Lung microvascular endothelial cell (primary cell): Measurements from ENCODE around the gene COA5. TPM values are rescaled to one million over a fixed set of nuclear protein-coding genes. Genes with fewer than 3 reads are reported as not detected.
A peak's percentile ranks its signal among the peaks of the same experiment; 100 is the strongest.

Experiments used
- DNase-seq, 2 donors: peaks; one replicate each; pipeline versions ENCODE4 v3.0.0 to v3.0.0-alpha.2; 2010; ENCODE audit warnings: low read depth in 2 of 2
- total RNA-seq: library from RNA; depleted of rRNA; stranded (reverse); fragments of >200 nt; gene quantifications from 2 replicates; pipeline ENCODE4 v1.2.1, GENCODE V29; 2014

COA5 gene, protein sequence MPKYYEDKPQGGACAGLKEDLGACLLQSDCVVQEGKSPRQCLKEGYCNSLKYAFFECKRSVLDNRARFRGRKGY
- 17.4 and 24.8 TPM in 2 replicates for total RNA-seq

DNA sequence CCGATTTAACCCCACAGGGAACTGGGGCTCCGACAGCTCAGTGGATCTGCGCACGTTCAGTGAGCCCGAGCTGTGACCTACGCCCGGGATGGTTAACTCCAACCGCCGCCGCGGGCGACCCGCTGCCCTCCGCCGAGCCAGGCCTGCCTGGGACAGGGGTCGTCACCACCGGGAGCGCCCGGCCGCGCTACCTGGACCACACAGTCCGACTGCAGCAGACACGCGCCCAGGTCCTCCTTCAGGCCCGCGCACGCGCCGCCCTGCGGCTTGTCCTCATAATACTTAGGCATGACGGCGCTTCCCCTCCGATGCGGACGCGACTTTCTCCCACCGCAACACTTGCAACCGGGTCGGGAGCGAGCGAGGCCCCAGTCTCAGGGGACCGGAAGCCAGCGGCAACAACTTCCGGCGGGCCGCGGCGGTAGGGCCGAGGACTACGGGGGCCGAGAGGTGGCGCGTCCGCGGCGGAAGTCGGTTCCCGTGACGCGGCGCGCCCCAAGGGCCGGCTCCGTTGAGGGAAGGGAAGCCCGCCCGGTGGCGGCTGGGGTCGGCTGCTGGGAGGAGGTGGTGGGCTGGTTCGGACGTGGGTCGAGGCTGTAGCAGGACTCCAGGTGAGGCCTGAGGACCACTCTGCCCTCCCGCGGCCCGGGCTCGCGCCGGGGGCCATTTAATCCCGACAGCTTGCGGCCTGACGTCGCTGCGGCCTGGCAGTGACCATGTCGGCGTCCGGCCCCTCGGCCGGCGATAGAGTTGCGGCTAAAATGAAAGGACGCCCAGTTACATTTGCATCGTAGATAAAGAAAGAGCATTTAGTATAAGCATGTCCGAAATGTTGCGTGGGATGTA, at the start of gene COA5, which contains the start of gene UNC50:
TSS of gene COA5 (minus strand) at position 397 of the 846 bp plus-strand sequence. CDS start at position 290, 107 bp downstream.
TSS of gene UNC50 (plus strand) at position 474 of the 846 bp plus-strand sequence. CDS start 1,171 bp downstream, outside the sequence.
- peak; percentile 96 for DNase-seq

DNA sequence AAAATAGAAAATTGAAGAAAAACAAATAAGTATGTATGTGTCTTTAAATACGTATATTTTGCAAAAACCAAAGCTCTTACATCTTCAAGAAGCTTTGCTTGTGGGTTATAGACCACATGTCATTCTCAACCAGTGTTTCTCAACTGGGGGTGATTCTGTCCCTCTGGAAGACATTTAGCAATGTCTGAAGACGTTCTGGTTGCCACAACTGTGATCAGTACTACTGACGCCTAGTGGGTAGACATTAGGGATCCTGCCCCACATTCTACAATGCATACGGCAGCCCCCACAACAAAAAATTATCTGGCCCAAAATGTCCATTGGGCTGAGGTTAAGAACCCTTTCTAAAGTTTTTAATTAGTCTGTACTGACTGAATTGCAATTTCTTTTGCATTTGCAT, 48.5 kb upstream of the COA5 start:
- no peak for DNase-seq

DNA sequence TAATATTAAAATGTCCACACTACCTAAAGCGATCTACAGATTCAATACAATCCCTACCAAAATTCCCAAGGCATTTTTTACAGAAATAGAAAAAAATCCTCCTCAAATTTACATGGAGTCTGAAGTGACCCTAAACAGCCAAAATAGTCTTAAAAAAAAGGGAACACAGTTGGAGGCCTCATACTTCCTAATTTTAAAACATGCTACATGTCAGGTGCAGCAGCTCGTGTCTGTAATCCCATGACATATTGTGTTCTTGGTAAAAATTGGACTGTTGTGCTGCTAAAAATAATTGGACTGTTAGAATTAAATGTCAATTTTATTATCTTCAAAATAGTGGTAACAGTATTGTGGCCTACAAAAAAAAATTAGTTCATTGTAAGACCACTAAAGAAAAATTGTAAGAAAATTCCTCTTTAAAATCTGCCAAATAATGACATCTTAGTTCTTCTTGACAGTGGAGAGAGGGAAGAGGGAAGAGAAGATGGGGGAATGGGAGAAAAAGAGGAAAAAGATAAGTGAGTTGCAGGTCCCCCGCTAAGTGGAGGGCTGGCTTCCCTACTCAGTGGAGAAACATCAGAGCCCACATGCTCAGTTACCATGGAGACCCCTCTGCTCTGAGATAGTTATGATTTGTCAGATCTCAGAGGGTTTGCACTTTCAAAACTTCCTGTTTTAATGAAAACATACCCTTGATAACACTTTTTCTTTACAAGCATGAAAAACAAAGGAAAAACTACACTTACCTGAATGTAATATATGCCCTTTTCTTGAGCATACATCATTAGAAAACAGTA, 46.6 kb upstream of the COA5 start:
- peak; percentile 21 to 56 for DNase-seq

DNA sequence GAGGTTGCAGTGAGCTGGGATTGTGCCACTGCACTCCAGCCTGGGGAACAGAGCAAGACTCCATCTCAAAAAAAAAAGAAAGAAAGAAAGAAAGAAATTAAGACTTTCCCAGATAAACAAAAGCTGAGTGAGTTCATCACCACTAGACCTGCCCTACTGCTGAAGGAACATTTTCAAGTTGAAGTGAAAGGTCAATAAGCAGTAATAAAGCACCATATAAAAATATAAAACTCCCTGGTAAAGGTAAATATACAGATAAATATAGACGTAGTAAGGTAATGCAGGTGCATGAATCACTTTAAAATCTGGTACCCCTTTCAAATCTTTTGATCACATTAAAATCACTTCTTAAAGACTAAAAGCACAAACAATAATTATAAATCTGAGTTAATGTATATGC, 42.7 kb upstream of the COA5 start:
- no peak for DNase-seq

DNA sequence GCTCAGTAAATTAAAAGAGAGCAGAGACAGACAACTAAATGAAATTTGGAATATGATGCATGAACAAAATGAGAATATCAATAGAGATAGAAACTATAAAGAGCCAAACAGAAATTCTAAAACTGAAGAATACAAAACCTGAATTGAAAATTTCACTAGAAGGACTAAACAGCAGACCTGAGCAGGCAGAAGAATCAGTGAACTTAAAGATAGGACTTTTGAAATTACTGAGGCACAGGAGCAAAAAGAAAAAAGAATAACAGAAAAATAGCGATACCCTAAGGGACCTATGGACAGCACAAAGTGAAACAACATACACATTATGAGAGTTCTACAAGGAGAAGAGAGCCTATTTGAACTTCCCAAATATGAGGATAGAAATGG, 41.7 kb upstream of the COA5 start:
- DNase-seq: no peak

DNA sequence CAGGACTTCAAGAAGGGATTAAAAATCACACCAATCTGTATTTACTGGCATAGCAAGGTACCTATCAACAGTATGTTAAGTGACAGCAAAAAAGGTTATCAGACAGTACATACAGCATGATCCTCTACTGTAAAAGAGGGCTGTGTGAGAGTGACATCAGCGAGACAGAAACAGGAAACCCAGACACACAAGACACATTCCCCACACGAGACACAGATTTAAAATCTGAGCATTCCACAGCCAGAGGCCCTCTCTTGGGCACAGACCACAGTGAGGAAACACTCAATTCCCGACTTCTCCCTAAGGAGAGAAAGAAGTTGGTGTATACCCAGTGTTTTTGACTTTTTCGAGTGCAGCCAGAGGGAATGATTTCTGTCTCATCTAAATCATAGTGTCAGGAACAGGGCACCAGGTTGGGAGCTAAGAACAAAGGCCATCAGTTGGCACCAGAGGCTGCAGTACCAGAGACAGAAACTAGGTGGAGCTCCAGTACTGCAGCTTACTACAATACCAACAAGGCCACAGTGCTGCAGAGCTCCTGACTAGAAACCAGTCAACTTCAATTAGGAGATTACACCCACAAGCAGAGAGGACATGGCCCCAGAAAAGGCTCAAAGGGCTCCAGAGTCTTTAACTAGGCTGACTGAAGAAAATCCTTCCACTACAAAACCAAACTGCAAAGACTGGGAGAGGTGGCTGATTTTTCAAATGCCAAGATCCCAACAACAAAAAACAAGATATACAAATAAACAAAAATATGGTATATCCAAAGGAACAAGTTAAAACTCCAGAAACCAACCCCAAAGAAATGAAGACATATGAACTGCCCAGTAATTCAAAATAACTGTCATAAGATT, 41.1 kb upstream of the COA5 start:
- peak; percentile 88 to 90 for DNase-seq

DNA sequence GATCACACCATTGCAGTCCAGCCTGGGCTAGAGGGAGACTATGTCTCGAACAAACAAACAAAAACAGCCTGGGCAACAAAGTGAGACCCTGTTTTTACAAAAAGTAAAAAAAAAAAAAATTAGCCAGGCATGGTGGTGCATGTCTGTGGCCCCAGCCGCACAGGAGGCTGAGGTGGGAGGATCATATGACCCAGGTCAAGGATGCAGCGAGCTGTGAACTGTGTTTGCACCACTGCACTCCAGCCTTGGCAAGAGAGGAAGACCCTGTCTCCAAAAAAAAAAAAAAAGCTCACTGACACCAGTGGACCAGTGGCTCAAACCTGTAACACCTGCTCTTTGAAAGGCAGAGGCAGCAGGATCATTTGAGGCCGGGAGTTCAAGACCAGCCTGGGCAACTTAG, 40.1 kb upstream of the COA5 start:
- DNase-seq: no peak

DNA sequence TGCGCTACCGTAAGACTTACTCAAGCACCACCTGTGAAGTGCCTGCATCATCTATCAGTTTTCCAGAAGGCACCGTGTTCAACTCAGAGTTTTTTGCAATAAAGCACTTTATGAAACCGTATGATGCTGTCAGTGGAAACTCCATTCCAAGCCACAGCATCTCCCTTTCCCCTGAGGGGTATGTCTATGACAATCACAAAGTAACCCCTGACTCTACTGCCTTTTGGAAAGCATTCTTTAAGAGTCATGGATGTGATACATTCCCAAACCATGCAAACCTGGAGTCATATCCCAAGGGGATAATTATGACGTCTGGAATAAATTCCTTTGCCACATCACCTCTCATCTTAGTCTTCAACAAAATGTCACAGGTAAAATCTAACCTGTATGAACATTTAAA, 39.3 kb upstream of the COA5 start:
- DNase-seq: no peak

DNA sequence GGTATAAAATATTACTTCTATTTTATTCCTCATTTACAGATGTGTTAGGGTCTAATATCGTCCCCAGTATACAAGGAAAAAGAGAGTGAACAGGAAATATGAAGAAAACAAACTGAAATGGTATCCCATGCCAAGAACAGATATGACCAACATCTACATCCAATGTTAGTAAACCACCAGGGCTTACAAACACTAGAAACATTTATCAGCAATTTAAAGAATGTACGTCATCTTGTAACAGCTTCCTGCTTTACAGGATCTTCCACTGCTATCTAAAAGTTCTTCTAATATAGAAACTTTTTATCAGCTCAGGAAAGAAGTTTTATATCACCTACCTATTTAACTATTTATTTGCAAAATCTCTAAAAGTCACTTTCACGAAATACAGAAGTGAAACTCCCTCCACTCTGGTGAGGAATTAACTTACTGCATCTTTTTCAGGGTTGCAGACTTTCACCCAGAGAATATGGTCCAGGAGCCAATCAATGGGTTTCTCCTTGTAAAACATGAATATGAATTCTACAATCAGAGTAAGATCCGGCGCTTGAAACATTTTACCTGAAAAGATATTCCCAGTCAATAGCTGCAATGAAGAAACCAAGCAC, 35.3 kb upstream of the COA5 start:
- peak in 1 of 2 donors; percentile 24 for DNase-seq

DNA sequence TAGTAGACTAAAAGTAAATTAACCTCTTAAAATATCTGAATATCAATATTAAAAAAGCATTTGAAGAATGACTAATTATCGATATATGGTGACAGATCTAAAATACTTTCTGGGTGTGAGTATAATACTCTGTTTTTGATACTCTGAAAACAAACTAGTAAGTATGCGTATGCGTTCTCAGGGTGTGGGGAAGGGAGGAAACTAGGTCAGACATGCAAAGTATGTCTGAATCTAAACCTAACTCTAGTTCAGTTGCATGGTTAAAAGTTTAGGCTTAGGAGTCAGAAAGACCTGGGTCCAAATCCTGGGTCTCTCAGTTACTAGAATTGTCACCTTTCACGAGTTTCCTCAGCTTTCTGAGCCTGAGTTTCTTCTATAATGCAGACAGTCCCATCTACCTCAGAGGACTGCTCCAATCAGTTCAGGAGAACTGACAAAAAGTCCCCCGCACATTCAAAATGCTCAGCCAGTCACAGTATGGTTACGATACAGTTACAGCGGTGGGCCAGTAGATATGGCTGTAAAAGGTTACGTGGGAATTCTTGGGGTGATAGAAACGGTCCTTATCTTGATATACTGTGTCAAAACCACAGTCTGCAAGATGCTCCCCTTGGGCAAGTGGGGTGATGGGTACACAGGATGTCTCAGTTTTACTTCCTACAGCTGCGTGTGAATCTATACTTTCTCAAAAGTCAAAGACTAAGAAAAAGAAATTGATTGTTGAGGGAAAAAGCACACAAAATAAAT, 29.3 kb upstream of the COA5 start:
- DNase-seq: no peak

DNA sequence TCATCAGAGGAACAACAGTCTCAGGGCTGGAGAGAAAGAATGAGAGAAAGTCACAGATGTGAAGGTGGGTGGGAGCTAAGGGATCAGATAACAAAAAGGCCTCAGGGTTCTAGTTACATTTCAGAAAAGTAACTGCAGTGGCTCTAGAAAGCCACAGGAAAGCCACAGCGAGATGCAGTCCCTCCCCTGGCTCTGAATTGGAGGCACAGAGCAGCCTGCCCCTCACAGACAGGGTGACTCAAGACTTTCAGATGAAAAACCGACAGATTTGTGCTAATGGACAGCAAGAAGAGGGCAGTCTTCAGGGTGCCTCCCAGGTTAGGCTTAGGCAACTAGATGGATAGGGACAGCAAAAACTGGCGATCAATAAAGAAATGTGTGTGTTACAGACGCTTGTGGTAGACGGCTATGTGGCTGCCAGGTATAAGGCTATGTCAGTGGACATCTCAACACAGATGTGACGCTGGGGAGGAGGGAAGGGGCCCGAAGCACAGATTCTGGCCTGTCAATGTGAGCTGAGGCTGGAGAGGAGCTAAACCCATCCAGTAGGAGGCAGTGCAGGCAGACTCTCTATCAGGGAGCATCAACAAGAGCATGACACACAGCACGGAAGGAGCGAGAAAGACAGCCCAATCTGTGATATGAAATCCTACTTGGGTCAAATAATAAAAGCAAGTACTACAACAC, 26.2 kb upstream of the COA5 start:
- DNase-seq: peak; percentile 7 to 46

DNA sequence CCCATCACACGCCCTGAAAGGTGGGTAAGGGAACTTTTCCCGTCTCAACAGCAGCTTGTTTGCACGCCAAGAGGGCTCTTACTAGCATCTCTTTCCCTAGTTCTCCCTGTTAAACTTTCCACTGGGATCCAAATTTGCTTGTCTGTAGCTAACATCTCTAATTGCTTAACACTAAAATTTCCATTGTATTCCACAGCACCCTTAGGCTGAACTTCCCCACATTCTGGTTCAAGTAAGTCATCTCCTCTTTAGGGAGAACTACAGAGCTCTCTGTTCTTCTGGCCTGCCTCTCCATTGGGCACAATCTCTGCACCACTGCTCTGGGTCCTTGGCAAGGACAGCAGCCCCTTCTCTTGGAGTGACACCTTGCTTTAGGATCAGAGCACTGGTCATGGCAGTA, 24.0 kb upstream of the COA5 start:
- DNase-seq: no peak

DNA sequence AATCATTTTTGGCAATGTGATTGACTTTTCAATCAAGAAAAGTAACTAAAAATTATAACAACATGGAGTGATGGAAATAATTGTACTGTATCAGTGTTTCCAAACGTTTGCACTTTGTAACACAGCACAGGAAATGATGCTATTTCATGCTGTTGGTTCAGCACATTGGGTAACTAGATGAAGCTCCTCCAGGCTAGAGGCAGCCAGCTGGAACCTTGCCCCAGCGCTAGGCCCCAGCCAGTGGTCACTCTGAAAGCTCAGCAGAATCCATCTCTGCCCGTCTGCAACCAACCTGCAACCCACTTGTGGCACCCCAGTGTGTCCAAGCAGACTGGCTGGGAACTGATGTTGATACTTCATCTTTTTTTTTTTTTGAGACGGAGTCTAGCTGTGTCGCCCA, 15.3 kb upstream of the COA5 start:
- DNase-seq: peak; percentile 67 to 94

DNA sequence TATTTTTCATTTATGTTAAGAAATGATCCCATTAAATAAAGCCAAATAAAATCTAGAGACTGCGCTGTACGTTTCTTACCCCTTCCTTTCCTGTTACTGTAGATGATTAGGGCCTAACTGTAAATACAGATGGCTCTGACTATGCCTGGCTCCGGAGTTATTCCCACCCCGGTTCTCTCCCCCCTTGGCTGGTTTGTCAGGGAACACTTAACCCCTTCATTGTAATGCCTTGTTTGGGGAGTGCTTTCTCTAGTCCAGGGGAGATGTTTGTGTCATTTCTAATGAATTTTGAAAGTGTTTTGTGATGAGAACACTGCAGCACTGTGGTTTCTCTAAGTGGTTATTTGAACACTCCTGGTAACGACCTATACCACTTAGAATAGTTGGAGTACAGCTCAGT, 8.8 kb upstream of the COA5 start:
- no peak for DNase-seq

DNA sequence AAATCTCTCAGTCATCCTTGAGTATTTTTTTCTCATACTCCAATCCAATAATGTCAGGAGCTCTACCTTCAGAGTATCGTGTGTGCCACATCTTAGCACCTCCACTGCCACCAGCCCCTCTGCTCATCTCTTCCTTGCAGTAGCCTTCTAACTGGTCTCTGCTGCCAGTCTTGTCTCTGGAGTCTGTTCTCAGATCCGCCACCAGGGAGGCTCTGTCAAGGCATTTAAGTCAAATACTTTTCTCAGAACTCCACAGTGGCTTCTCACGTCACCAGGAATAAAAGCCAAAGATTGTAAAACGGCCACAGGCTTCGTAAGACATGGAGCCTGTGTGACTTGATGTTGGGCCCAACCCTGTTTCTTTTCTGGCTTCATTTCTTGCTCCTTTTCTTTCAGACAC, 7.2 kb upstream of the COA5 start:
- peak in 1 of 2 donors; percentile 20 for DNase-seq

DNA sequence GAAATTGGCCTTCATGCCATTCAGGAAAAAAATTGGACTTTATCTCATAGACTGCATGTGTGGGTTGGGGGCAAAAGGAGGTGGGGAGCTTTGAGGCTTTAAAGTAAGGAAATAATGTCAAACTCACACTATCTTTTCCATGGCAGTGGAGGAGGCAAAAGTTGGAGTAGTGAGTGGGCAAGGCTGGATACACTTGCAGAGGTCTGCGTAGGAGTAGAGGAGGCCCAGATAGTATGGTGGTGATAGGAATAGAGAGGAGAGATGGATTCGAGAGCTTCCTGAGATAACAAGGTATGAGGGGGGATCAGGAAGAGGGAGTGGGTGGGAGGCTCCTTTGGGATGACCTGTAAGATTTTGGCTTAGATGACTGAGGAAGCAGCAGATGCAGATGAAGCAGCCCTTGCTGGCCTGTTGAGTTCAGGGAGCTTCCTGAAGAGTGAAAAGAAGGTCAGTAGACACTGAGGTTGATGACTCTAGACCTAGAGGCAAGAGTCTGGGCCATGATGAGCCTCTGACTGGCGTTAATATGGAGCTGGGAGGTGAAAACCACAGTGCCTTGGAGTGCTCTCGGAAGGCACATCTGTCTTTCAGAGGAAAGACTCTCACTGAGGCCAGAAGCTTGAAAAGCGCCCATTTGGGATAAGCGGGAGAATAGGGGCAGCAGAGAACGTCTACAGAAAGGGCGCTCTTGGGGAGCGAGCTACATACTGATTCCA, 5.9 kb upstream of the COA5 start:
- DNase-seq: no peak

DNA sequence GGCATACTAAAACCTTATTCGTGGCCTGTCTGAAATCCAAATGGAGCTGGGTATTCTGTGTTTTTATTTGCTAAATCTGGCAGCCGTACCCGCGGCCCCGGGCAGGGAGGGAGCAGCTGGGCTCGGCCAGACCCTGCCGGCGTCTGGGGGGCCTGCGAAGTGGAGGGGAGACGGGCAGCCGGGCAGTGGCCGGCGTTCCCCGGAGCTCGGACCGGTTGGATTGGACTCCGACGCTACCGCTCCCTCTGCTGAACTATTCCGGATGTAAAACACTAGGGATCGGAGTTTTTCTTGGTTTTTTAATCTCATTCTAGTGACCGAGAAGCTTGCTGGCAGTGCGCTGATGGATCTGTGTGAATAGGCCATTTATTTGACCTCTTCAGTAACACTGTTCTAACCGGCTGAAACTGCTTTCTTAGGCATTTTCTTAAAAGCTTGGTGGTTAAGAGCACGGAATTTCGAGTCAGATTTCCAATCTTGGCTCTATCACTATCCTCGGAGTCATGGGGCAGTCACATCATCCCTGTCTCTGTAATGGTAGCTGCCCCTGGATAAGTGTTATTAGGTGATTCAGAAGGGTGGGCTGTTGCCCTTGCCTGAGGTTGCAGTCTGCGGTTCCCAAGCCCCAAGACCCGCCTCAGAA, 771 bp upstream of the COA5 start:
- peak; percentile 65 to 71 for DNase-seq

DNA sequence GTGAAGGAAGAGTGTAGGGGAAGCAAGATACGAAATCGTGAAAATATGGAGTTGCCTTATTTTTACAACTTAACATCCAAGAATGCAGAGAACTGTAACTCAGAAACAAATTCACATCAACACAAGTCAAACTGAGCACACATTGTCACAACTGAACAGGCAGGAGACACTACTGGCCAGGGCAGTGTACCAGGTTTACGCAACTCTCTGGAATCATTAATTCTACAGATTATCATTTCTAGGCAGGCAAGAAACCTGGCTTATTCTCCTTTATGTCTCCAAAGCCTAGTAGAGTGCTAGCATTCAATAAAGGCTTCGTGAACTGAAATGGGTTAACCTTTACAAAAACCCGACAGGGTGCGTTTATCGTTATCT, 584 bp downstream of the COA5 start:
- DNase-seq: peak; percentile 13 to 38

DNA sequence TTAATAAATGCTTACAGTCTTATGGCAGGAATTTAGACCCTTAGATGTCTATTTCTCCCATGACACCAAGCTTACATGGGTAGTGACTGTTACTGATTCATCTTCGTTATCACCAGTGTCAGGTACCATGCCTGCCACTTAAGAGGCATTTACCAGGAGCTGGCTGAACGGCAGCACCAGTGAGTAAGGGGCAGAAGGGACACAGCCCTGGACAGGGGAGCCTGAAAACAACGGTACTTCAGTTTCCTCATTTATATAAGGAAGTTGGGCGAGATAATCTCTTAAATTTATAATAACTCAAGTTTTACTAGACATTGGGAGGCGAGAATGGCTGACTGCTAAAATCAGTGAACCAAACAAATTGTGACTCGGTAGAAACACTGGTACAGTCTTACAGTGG, 1.2 kb downstream of the COA5 start:
- DNase-seq: no peak
